ENCODE results near the gene GASK1A. TPM values are rescaled to one million over a fixed set of nuclear protein-coding genes. Genes with fewer than 3 reads are reported as not detected.
"Not testable (repeated sequence)": the region's sequence is repeated elsewhere in the genome, so short reads cannot be mapped to it uniquely, and the experiment has no call there.

GASK1A gene
- total and polyA plus RNA-seq, 11 donors = 0.19 to 2.5 (median 0.51) TPM

DNA sequence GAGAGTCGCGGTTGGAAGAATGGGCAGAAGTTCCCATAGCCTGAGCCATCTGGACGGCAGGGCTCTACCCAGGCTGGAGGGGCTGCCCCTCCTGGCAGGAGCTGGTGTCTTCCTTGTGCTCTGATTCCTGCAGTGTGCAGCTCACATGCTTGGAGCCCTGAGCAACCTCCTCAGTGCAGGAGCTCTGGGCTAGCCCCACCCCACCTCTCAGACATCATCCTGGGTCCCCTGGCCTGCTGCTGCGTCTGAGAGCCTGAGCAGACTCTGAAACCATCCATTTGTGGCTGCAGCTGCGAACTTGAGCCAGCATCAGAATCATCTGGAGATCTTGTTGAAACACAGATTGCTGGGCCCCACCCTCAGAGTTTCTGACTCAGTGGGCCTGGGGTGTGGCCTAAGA is 84.0 kb downstream of the GASK1A start:
- ATAC-seq (peak in 1 of 4 donors; percentile 36), DNase-seq (no peak)
- Histone ChIP-seq H3K4me1 (no peaks in the 10 kb centered on the region), H3K27ac (no peak overlapping the region), H3K9me3 (peaks cover 0 to 16% (median 0%) of the 10 kb centered on the region in 12 donors), H3K4me3 (no peak overlapping the region), H3K27me3 (no peaks in the 10 kb centered on the region), H3K36me3 (no peaks in the 10 kb centered on the region)
- no peak for TF ChIP-seq POLR2A (IDR thresholded peaks at IDR 0.05)
- TF ChIP-seq, protein P1, sequence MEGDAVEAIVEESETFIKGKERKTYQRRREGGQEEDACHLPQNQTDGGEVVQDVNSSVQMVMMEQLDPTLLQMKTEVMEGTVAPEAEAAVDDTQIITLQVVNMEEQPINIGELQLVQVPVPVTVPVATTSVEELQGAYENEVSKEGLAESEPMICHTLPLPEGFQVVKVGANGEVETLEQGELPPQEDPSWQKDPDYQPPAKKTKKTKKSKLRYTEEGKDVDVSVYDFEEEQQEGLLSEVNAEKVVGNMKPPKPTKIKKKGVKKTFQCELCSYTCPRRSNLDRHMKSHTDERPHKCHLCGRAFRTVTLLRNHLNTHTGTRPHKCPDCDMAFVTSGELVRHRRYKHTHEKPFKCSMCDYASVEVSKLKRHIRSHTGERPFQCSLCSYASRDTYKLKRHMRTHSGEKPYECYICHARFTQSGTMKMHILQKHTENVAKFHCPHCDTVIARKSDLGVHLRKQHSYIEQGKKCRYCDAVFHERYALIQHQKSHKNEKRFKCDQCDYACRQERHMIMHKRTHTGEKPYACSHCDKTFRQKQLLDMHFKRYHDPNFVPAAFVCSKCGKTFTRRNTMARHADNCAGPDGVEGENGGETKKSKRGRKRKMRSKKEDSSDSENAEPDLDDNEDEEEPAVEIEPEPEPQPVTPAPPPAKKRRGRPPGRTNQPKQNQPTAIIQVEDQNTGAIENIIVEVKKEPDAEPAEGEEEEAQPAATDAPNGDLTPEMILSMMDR (IDR thresholded peaks at IDR 0.05) = no peak
- 59 to 86% (median 73%) methylated on average over 4 to 5 of the region's 5 CpGs for WGBS, 4 donors
- intact Hi-C loops (cut with DNase I) = no loop called here

DNA sequence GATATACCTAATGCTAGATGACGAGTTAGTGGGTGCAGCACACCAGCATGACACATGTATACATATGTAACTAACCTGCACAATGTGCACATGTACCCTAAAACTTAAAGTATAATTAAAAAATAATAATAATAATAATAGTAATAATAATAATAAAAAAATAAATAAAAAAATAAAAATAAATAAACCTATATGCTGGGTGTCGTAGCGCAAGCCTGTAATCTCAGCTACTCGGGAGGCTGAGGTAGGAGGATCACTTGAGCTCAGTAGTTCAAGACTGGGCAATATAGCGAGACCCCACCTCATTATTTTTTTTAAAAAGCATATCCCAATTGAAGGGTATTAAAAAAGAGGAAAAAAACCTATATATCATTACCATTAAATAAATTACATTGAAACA is 91.6 kb downstream of the GASK1A start:
- not testable (repeated sequence) for H3K27me3 ChIP-seq, H3K9me3 ChIP-seq, H3K36me3 ChIP-seq, H3K4me3 ChIP-seq, DNase-seq, H3K4me1 ChIP-seq, ATAC-seq, H3K27ac ChIP-seq
- 93 to 98% (median 96%) methylated on average over 4 to 5 of the region's 5 CpGs for WGBS, 4 donors
- intact Hi-C loops (cut with DNase I) = loop anchor here in 1 of 10 donors (10.0 kb wide), 1 partner anchor 96 kb away; the partner anchor contains the start of gene GASK1A

DNA sequence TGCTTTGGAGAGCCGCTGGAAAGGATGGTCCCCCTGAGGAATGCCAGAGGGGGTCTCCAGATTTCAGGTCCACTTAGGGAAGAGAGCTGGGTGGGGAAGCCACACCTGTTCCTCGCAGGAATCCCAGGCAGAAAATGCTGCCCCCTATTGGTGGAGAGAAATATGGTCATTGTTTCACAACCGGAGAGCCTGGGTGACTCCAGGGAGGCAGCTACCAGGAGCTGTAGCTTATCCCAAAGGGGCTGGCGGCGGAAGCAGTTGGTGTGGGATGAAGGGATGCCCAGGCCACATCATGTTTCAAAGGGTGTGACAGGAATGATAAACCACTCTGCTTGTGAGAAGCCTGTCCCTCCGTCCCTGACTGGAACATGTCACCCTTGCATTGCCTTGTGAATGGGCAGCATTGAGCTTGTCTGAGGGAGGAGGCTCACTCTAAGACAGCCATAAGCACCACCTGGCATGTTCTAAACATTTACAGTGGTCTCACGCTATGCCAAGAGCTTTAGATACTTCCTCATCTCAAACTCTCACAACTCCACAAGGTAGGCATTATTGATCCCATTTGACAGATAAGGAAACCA is 92.3 kb downstream of the GASK1A start:
- WGBS, 4 donors = 58 to 67% (median 62%) methylated on average over 7 of the region's 7 CpGs
- DNase-seq (no peak), ATAC-seq (no peak)

DNA sequence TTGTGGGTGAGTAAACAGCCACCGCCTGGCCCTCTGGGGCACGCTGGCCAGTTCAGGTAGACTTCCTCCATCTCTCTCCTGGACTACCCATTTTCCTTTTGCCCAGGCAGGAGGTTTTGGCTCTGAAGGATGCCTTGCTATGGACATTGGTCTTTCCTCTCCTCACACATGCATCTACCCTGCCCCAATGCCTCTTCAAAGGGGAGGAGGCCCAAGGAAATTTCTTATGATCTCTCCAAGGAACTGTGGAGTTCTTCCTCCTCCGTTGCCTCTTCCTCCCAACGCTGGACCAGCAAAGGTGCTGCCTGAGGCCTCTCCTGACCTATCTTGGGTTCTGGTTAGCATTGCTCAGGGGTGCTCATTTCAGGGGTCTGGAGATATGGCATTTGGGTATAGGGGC is 93.2 kb downstream of the GASK1A start:
- WGBS, 4 donors = 79 to 91% (median 83%) methylated on average over 4 of the region's 4 CpGs
- no peak for DNase-seq
- no peaks in the 10 kb centered on the region for H3K36me3 ChIP-seq
- TF ChIP-seq POLR2A (IDR thresholded peaks at IDR 0.05) = no peak
- TF ChIP-seq, protein P1 (IDR thresholded peaks at IDR 0.05) = no peak
- no peak for ATAC-seq
- H3K27me3 ChIP-seq = no peaks in the 10 kb centered on the region
- H3K27ac ChIP-seq = no peak overlapping the region
- no peak overlapping the region for H3K4me3 ChIP-seq
- intact Hi-C loops (cut with DNase I) = loop anchor here in 1 of 10 donors (10.0 kb wide), 1 partner anchor 98 kb away; the partner anchor contains the start of gene GASK1A
- no peaks in the 10 kb centered on the region for H3K9me3 ChIP-seq
- no peaks in the 10 kb centered on the region for H3K4me1 ChIP-seq

More for the DNA sequence above, 92.3 kb downstream of the GASK1A start:
- TF ChIP-seq, protein P1 (IDR thresholded peaks at IDR 0.05) = peak in 9 of 12 donors; percentile 24 to 48 (median 34)
- no peak for TF ChIP-seq POLR2A (IDR thresholded peaks at IDR 0.05)
- H3K4me1 ChIP-seq = no peaks in the 10 kb centered on the region
- H3K27me3 ChIP-seq = no peaks in the 10 kb centered on the region
- H3K9me3 ChIP-seq = no peaks in the 10 kb centered on the region
- no peak overlapping the region for H3K27ac ChIP-seq
- H3K36me3 ChIP-seq = no peaks in the 10 kb centered on the region
- H3K4me3 ChIP-seq = no peak overlapping the region
- intact Hi-C loops (cut with DNase I) = loop anchor here in 1 of 10 donors (10.0 kb wide), 1 partner anchor 97 kb away; the partner anchor contains the start of gene GASK1A

Data from heart left ventricle (tissue), 16 donors.